HL-60 (cell line): ENCODE measurements around the gene TANGO6.

Experiments used
- GABPA ChIP-seq: IDR thresholded peaks from 2 replicates; pipeline ENCODE4 v1.6.1; 2012; ENCODE audit warnings: low read depth
- POLR2AphosphoS5 ChIP-seq: IDR thresholded peaks from 2 replicates; pipeline ENCODE4 v1.6.1; 2012; ENCODE audit warnings: low read depth
- TF ChIP-seq, protein P1 (sequence below): IDR thresholded peaks from one replicate; pipeline ENCODE4 v1.5.1; 2011; ENCODE audit warnings: low read length, control low read depth, inconsistent platforms; ENCODE audit not compliant: insufficient read depth

DNA sequence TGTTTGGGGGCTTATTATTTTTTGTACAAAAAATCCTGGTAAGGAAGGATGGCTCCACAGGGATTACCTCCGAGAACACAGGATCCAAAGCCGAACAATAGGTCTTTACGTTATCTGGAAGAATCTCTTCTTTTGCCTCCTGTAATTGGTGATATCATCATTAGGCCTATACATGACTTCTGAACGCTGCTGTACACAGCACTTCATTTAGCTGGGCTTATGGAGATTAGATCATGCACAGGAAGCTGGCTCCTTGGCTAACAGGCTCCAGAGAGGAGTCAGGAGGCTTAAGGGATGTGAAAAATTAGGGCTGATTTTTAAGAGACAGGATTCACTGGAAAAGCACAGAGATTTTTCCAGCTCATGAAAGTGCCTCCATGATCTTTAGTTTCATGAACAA lies 54.7 kb downstream of the TANGO6 start:
- TF ChIP-seq, protein P1, sequence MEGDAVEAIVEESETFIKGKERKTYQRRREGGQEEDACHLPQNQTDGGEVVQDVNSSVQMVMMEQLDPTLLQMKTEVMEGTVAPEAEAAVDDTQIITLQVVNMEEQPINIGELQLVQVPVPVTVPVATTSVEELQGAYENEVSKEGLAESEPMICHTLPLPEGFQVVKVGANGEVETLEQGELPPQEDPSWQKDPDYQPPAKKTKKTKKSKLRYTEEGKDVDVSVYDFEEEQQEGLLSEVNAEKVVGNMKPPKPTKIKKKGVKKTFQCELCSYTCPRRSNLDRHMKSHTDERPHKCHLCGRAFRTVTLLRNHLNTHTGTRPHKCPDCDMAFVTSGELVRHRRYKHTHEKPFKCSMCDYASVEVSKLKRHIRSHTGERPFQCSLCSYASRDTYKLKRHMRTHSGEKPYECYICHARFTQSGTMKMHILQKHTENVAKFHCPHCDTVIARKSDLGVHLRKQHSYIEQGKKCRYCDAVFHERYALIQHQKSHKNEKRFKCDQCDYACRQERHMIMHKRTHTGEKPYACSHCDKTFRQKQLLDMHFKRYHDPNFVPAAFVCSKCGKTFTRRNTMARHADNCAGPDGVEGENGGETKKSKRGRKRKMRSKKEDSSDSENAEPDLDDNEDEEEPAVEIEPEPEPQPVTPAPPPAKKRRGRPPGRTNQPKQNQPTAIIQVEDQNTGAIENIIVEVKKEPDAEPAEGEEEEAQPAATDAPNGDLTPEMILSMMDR: no peak
- TF ChIP-seq POLR2AphosphoS5: no peak
- no peak for TF ChIP-seq GABPA
